A549 treated with dexamethasone at 1 μM for 4 hours (cell line): Measurements from ENCODE around the gene DNAAF6. TPM values are rescaled to one million over a fixed set of nuclear protein-coding genes. Genes with fewer than 3 reads are reported as not detected.

Experiments used
- total RNA-seq: library from RNA; stranded (reverse); fragments of 200-300 nt; extraction: Qiagen RNA extraction; gene quantifications from 5 replicates; pipeline ENCODE4 v1.2.3, GENCODE V29; 2022

Gene DNAAF6
- total RNA-seq: 0.09 TPM in 1 of 5 replicates, not detected in the others

DNA sequence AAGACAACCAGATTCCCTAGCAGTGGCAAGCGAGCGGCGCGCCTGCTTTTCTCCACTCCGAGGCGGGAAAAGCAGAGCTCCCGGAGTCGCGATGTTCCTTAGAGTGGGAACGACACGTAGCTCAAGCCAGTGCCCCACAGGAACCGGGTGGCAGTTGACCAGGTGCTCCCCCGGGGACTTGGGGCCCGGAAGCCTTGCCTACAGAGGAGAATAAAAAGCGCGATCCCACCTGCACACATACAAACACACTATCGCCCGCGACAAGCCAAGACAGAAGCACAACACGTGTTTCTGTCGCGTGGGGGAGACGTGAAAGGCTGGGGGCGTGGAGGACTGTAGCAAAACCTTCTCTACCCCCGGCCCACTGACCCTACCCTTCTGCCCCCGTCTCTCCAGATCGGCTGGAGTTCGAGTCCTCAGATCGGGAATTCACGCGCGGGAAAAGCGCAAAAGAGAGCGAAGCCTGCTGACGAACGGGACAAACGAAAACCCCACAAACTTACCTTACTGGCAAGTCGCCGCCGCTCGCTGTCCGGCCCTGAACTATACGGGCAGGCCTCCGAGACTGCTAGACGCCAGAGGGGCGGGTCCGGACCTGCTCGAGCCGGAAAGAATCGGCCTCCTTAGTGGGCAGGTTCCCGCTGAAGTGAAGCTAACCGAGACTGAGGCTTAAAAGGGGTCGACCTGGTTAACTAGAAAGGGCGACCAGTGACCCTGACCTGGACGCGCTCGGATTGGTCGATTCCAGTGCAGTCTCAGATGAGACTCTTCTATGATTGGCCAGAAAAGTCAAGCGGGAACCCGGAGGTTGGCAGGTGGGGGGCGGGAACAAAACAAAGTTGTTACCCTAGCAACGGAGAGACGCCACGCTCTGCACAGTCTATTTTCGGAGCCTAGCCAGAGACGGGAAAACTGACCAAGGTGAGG is at the start of gene DNAAF6, which contains the start of gene NUP62CL:
Gene DNAAF6, plus strand, starts transcription at position 842 of the 927 bp plus-strand sequence. CDS start 6,265 bp downstream, outside the sequence.
Gene NUP62CL, minus strand, starts transcription at position 664 of the 927 bp plus-strand sequence. CDS start 31,287 bp downstream, outside the sequence.

Other genes starting within 250 kb of the DNAAF6 start
- 28.4 to 37.6 TPM (median 33.5 TPM) in 5 replicates for gene MORC4, start 206.4 kb upstream of the DNAAF6 start, total RNA-seq
- 8.2 to 10.7 TPM (median 10.0 TPM) in 5 replicates for gene RBM41, start 87.8 kb upstream of the DNAAF6 start, total RNA-seq
- 13.5 to 18.5 TPM (median 16.8 TPM) in 5 replicates for gene NUP62CL, start 178 bp upstream of the DNAAF6 start, total RNA-seq
- 0.09 to 0.16 TPM (median 0.12 TPM) in 5 replicates for gene FRMPD3, start 243.0 kb downstream of the DNAAF6 start, total RNA-seq